Loucy (cell line): Measurements from ENCODE around the gene ARHGAP4.

ENCODE experiments used
- CTCF ChIP-seq: fragments of 200-600 bp; sonication (generic); conservative IDR thresholded peaks from 2 replicates; pipeline ENCODE4 v1.5.1; 2014; ENCODE audit warnings: mild to moderate bottlenecking, antibody characterized with exemption, low read length
- EZH2phosphoT487 ChIP-seq: fragments of 200-600 bp; IDR thresholded peaks from 2 replicates; pipeline ENCODE4 v1.6.1; 2018; ENCODE audit warnings: antibody characterized with exemption, mild to moderate bottlenecking, moderate library complexity, borderline replicate concordance

DNA sequence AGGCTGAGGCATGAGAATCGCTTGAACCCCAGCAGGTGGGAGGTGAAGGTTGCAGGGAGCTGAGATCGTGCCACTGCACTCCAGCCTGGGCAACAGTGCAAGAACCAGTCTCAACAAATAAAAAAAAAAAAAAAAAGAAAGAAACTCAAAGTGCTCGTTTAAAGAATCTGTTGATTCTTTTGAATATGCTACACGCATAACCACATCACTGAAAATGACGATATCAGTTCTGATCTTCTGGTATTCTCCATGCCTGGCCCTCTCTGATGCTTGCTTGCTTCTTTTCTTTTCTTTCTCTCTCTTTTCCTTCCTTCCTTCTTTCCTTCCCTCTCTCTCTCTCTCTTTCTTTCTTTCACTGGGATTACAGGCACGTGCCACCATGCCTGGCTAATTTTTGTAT lies 14.3 kb downstream of the ARHGAP4 start:
- TF ChIP-seq CTCF (no peak), EZH2phosphoT487 (no peak)
